ENCODE data around the gene PCSK4. TPM values are rescaled to one million over a fixed set of nuclear protein-coding genes. Genes with fewer than 3 reads are reported as not detected.

Gene PCSK4
- total and polyA plus RNA-seq, 12 donors: 0.38 to 3.9 (median 1.4) TPM

GRCh38 chr19:1449467-1450442 is 40.4 kb downstream of the PCSK4 start, which contains the start of gene APC2:
Gene APC2, plus strand, starts transcription at chr19:1450121. Its CDS starts 2,881 bp downstream, at chr19:1453002.
- no peak for DNase-seq
- WGBS, 2 donors: 5 to 6% methylated on average over 63 to 74 of the region's 74 CpGs
- Histone ChIP-seq H3K36me3 (no peaks in the 10 kb centered on the region), H3K27me3 (peaks cover 53 to 100% (median 93%) of the 10 kb centered on the region in 7 donors), H3K9me3 (no peaks in the 10 kb centered on the region), H3K4me3 (no peak within 1 kb of the TSS), H3K4me1 (peaks cover 15 to 39% (median 36%) of the 10 kb centered on the region in 9 donors), H3K27ac (no peak within 1 kb of the TSS)
- TF ChIP-seq, protein P1, sequence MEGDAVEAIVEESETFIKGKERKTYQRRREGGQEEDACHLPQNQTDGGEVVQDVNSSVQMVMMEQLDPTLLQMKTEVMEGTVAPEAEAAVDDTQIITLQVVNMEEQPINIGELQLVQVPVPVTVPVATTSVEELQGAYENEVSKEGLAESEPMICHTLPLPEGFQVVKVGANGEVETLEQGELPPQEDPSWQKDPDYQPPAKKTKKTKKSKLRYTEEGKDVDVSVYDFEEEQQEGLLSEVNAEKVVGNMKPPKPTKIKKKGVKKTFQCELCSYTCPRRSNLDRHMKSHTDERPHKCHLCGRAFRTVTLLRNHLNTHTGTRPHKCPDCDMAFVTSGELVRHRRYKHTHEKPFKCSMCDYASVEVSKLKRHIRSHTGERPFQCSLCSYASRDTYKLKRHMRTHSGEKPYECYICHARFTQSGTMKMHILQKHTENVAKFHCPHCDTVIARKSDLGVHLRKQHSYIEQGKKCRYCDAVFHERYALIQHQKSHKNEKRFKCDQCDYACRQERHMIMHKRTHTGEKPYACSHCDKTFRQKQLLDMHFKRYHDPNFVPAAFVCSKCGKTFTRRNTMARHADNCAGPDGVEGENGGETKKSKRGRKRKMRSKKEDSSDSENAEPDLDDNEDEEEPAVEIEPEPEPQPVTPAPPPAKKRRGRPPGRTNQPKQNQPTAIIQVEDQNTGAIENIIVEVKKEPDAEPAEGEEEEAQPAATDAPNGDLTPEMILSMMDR (IDR thresholded peaks at IDR 0.05): no peak
- ATAC-seq: no peak
- intact Hi-C loops (cut with DNase I): loop anchor here in 2 of 10 donors (10.0 kb wide), 1 partner anchor 65 kb away; the partner anchor contains the start of gene ADAMTSL5 (in 2 of the 2)

DNA sequence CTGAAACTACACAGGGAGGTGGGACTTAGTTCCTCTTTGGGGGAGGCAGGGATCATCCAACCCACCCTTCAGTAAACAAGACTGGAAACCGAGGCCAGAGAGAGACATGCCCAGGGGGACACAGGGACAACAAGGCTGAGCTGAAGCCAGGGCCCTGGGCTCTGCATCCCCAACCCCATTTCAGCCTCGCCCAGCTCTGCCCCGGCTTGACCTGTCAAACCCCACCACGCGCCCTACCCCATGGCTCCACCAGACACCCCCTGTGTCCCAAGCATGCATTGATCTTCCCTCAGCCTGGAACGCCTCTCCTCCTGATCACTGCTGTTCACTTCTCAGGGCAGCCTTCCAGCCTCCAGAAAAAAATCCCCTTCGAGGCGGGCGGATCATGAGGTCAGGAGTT is 42.2 kb downstream of the PCSK4 start:
- intact Hi-C loops (cut with DNase I): loop anchor here in 2 of 10 donors (10.0 kb wide), 1 partner anchor 67 kb away; the partner anchor contains the start of gene ADAMTSL5 (in 2 of the 2)
- ATAC-seq (no peak), DNase-seq (no peak)
- Histone ChIP-seq H3K27me3 (peaks cover 48 to 82% (median 76%) of the 10 kb centered on the region in 7 donors), H3K27ac (no peak overlapping the region), H3K4me1 (peaks cover 8 to 30% (median 25%) of the 10 kb centered on the region in 9 donors), H3K9me3 (no peaks in the 10 kb centered on the region), H3K4me3 (no peak overlapping the region), H3K36me3 (peaks cover 0 to 6% (median 0%) of the 10 kb centered on the region in 9 donors)
- 83 to 85% methylated on average over 9 of the region's 9 CpGs for WGBS, 2 donors
- TF ChIP-seq, protein P1 (IDR thresholded peaks at IDR 0.05): no peak

DNA sequence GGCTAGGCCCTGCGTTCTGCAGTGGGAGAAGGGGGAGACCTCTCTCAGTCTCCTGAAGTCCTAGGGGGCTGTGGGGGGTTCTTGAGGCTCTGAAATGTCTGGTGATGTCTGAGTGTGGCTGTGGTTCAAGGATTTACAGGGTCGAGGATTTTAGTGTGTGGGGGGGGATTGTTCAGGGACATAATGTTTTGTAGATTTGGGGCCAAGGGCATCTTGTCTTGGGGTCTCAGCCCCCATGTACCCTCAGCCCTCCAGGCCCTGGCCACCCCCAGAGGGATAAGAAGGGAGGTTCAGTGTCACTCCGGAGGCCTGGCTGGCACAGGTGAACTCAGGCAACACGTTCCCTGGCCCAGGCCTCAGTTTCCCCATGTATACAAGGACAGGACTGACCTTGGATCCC is 42.6 kb downstream of the PCSK4 start:
- 28 to 35% methylated on average over 4 of the region's 4 CpGs for WGBS, 2 donors
- Histone ChIP-seq H3K9me3 (no peaks in the 10 kb centered on the region), H3K4me1 (peaks cover 8 to 26% (median 23%) of the 10 kb centered on the region in 9 donors), H3K27ac (no peak overlapping the region), H3K36me3 (peaks cover 0 to 11% (median 0%) of the 10 kb centered on the region in 9 donors), H3K27me3 (peaks cover 43 to 77% (median 72%) of the 10 kb centered on the region in 7 donors), H3K4me3 (no peak overlapping the region)
- DNase-seq (no peak), ATAC-seq (no peak)
- intact Hi-C loops (cut with DNase I): loop anchor here in 2 of 10 donors (10.0 kb wide), 1 partner anchor 67 kb away; the partner anchor contains the start of gene ADAMTSL5 (in 2 of the 2)
- TF ChIP-seq, protein P1 (IDR thresholded peaks at IDR 0.05): no peak
